Glomerular visceral epithelial cell (primary cell): ENCODE measurements around the gene TNKS2.
"Not testable (repeated sequence)": the region's sequence is repeated elsewhere in the genome, so short reads cannot be mapped to it uniquely, and the experiment has no call there.

Experiments used
- DNase-seq: peaks from one replicate; pipeline ENCODE4 v3.0.0-alpha.2; 2016; ENCODE audit errors: extremely low spot score

TNKS2 gene

DNA sequence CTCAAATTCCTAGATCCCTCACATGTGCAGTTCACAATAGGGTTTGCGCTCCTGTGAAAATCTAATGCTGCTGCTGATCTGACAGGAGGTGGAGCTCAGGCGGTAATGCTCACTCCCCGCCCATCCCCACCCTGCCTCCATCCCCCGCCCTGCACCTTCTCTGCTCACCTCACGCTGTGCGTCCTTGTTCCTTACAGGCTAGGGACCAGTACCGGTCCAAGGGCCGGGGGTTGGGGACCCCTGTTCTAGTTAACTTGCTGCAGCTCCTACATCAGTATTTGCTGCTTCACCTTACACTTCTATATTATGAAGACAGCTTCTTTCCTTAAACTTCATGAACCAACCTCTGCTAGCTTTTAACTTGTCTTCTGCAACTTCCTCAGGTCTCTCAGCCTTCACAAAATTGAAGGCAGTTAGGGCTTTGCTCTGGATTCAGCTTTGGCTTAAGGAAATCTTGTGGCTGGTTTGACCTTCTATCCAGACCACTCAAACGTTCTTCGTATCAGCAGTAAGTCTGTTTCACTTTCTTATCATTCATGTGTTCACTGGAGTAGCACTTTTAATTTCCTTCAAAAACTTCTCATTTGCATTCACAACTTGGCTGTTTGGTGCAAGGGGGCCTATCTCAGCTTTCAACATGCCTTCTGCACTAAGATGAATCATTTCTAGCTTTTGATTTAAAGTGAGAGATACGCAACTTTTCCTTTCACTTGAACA lies 1.7 kb upstream of the TNKS2 start:
- peak; percentile 22 for DNase-seq

DNA sequence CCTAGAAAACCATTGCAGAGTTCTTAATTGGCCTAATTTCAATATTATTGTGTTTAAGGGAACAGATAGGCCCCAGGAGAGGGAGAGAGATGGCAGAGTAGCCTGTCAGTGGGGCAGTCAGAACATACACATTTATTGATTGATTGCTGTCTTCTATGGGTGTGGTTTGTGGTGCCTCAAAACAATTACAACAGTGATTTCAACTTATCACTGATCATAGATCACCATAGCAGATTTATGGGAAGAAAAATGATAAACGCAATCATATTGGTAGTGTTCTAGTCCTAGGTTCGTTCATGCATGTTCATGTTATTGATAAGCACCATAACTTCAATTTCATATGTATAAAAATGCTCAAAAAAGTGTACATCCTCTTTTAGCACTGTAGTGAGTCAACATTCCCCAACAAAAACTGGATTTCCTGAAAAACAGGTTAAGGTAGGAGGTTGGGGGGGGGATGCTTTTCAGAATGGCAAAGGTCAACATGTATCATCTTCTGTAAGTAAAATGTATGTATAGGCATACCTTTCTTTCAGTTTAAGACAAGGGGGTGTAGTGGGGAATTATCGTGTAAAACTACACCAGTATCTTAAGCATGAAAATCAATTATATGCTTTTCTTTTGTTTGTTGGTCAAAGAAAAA lies 1.1 kb upstream of the TNKS2 start:
- DNase-seq, result no peak

DNA sequence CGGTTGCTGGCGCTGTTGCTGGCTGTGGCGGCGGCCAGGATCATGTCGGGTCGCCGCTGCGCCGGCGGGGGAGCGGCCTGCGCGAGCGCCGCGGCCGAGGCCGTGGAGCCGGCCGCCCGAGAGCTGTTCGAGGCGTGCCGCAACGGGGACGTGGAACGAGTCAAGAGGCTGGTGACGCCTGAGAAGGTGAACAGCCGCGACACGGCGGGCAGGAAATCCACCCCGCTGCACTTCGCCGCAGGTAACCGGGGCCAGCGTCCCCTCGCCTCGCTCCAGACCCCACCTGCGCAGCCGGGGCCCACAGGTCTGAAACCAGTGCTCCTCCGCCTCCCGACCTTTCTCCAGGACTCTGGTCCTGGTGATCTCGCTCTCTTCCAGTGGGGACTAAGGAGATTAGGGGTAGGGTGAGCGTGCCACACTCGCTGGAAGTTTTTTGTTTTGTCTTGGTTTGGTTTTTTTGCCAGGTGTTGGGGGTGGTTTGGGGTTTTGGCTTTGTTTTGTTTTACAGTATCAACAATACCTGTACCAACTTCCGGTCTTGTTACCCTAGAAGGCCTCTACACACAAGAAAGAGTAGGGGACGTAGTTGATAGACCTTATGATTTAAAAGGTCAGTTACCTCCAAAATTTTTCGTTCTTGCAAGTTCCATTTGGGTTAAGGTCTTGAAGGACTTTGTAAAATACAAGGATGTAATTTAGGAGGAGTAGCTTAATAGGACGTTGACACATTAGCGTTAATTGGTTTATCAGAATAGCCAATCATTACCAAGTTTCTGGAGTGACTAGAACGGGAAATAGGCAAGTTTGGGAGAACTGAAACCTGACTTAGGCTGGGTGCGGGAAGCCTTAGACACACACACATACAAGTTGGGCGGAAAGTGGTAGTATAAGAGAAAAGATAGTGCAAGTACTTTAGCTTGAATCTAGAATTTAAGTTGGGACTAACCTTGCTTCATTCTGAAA lies 704 bp downstream of the TNKS2 start:
- DNase-seq, result peak; percentile 45

DNA sequence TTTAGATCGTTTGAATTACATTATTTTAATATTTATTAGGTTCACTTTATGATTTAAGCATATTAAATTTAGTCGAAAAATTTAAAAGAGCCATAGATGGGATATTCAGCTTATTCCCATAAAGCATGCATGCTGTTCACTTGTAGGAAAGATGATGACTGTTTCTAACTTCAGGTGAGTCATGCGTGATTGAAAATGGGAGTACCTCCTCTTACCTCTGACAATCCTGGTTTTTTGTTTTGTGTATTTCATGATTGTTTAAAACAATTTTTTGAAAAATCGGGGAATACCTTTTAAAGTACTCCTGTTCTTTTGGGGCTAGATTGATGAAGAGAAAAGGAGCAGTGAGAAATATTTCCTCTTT lies 1.4 kb downstream of the TNKS2 start:
- peak; percentile 26 for DNase-seq

DNA sequence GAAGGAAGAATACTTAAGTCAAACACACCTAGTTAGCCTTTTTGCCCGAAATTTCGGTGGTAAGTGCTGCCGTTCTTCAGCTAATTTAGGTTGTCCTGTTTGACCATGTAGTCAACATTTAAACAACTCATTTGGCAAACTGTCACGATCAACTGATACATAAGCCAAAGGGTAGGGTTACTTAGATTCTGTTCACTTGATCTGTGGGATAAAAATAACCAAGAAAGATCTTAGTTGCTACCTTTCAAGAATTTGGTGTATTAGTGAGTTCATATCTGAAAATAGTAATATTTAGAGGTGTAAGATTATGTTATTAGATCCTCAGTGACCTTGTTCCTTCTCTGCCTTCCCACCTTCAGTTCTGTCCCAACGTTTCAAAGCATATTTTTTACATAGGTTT lies 2.0 kb downstream of the TNKS2 start:
- DNase-seq, result no peak

DNA sequence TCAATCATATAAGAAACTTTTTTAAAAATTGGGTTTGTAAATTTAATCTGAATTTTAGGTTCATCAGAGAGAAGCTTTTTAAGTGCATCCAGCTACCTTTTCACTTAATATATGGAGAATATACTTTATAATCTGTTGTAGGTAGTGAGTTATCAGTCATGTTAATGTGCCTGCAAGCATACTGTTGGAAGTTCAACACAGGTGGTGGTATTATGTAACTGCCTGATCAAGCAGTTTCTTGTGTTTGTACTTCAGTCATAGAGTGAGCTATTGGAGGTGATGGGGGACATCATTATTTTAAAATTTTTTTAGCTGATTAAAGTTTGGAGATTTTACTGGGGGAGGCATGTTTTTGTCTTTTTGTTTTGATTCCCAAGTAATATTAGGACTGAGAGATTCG lies 2.5 kb downstream of the TNKS2 start:
- DNase-seq, result no peak

DNA sequence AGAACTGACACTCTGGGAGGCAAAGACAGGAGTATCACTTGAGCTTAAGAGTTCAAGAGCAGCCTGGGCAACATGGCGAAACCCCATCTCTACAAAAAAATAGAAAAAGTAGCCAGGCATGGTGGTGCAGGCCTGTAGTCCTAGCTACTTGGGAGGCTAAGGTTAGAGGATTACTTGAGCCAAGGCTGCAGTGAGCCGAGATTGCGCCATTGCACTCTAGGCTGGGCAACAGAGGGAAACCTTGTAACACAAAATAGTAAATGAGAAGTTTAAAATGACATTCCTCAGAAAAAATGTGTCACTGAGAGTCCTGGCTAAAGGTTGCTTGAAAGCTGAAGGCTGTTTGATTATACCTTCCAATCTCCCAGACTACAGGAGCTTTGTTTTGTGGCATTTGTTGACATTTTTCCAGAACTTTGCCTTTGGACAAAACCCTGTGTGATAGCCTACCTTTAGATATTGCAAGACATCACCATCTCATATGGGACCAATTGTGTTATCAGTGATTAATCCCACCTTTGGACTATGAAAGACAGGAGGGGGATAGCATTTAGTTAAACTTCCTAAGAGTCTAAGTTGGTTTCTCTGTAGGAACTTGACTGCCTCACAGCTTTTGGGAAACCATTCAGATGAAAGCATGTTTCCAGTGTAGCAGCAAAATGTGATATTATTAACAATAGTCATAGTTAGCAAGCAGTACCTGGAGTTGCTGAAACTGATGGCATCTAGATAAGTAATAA lies 5.3 kb downstream of the TNKS2 start:
- DNase-seq, result no peak

DNA sequence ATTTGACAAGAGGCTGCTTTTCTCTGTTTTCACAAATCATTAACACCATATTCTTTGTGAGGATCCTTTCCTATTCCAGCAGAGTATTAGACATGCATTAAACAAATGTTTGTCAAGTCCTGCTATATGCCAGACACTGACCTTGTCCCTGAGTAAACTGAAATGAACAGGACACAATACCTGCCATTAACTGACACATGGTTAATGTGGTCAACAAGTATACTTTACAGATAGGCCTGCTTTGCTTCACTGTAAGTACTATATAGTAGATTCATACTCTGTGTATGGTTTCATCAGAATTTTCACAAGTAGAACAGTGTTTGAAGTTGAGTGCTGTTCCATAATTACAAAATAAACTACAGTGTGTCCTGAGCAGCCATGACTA lies 5.9 kb downstream of the TNKS2 start:
- DNase-seq, result no peak

DNA sequence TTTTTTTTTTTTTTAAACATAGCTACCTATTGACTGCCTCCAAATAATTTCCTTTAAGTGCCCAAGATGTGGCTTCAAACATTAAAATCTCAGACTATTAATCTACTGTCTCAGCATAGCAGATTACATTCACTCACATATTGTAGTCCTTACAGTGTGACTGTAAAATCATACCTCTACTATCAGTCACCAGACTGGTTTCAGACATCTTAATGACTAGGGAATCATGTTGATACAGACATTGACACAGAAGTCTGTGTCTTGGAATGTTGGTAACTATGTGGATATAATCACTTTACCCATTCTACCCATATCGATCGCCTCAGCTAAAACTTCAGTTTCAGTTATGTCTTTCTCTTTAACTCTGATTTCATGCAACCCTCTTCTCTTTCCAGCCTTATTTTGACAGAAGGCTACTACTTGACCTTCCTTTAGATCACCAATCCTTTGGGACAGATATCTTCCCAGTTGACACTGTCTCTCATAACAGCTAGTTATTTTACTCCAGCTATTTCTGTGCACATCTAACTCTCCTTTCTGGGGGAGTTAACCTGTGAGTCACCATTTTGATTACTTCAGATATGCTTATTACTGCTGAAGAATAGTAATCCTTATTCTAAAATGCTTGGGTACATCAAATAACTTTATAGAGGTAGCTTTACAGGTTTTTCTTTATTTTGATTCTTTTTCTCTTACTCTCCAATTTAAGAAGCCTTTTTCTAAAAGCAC lies 7.0 kb downstream of the TNKS2 start:
- no peak for DNase-seq

DNA sequence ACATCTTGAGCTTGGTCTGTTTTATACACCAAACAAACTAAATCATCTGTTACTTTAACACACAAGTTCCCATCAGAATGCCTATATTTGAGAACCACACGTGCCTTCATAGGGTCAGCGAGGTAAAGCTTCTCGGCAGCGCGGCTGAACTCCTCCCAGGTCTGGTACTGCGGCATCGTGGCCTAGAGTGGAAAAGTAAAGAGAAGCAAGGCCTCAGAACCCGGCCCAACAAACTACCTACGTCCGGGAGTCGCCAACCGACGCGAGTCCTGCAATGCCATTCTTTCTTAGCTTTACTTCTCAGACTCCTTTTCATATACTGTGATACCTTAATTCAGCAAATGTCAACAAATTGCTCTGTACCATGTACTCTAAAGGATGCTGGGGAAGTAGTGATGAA lies 9.0 kb downstream of the TNKS2 start:
- DNase-seq, result not testable (repeated sequence)

DNA sequence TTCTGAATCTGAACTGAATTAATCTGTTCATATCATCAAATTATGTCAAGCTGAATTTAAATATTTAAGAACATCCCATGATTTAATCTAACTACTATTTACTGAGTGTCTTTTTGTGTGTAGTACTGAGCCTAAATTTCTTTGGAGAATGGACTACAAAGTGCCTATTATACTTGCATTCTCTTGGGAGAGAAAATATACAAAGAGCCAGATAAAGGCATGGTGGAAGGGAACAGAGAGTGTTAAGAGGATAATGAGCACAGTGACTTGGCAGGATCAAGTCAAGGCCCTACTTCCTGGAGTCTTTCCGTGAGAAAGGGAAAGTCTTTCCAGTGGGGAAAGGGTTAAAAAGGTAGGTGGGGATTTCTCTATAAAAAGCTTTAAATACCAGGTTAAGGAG lies 15.0 kb downstream of the TNKS2 start:
- DNase-seq, result no peak

DNA sequence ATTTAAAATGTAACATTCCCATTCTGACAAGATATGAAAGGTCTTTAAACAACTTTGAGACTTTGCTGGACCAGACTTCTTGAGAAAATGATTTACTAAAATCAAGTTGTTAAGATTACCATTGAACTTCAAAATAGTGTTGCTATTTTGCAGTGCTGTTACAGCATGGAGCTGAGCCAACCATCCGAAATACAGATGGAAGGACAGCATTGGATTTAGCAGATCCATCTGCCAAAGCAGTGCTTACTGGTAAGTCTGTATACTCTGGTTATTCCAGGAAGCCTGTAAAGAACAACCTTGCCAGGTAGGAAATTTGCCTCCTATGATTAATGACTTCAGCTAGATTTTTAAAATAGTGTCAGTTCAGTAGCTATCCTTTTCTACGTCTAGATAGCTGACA lies 18.8 kb downstream of the TNKS2 start:
- DNase-seq, result no peak

DNA sequence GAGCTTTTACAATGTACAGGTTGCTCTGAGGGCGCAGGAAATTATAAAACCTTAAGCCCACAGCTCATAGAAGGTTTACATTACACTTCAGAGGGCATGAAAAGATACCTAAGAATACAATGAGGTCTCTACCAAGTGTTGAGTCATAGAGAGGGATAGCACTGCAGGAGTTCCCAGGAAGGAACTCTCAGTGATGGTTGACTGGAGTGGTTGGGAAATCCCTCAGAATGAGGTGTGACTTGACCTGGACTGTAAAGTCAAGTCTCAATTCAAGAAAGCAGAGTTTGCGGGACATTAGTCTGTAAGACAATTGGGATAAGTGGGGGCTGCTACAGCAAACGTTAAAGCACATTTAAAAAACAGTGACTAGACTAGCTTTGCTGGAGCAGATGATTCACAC lies 21.9 kb downstream of the TNKS2 start:
- DNase-seq, result peak; percentile 43

DNA sequence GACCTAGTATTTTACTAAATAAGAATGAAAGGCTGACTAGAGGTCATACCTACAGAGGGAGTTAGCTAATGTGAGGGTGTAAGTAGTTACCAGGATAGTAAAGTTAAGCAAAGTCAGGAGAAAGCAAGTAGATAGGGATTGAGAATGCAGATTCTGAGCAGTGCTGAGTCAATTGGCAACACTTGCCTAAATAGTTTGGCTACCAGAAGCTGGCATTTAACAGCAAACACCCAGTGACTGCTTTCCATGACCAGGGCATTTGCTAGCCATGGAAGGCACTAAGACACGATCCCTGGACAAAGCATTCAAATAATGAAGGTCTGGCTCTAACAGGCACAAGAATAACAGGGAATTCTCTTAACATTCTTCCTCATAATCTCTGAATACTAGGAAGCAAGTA lies 25.9 kb downstream of the TNKS2 start:
- DNase-seq, result no peak

DNA sequence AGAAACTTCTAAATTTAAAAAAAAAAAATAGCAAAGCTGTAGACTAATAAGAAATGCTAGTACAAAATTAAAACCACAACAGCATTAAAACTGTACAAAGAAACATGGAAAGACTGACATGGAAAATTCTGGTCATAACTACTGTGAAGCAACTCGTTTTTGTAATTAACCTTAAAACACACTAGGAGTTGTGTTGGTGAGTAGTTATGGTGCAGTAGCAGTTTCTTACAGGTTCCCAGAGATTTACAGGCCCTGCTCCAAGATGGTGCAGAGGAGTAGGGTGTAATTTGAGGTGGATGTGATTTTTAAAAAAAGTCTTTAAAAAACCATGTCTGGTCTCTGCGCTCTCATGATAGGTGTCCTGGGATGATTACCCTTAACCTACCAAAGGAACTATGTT lies 31.0 kb downstream of the TNKS2 start:
- no peak for DNase-seq

DNA sequence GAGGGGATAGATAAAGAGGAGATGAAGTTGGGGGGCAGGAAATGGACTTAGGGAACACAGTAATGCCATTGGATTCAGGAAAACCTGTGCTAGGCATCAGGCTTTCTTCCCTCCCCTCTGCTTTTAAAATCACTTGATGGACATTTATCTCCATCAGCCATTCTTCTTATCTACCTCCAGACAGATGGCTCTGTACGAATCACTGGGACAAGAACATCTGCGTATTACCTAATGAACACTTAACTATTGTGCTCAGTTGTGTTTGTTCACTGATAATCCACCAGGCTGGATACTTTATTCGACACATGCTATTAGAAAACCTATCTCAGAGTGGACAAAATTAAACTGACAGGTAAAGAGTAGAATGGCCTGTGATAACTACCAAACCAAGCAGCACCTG lies 40.0 kb downstream of the TNKS2 start:
- no peak for DNase-seq

DNA sequence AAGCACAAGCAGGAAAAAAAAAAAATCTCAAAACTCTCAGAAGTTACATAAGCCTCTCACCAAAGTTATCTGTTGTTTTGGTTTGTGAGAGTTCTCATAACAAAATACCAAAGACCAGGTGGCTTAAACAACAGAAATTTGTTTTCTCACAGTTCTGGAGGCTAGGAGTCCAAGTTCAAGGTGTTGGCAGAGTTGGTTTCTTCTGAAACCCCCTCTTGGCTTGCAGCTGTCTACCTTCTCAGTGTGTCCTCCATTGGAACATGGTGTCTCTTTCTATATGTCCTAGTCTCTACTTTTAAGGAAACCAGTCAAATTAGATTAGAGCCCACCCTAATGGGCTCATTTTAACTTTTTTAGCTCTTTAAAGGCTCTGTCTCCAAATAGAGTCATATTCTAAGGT lies 44.9 kb downstream of the TNKS2 start:
- no peak for DNase-seq

DNA sequence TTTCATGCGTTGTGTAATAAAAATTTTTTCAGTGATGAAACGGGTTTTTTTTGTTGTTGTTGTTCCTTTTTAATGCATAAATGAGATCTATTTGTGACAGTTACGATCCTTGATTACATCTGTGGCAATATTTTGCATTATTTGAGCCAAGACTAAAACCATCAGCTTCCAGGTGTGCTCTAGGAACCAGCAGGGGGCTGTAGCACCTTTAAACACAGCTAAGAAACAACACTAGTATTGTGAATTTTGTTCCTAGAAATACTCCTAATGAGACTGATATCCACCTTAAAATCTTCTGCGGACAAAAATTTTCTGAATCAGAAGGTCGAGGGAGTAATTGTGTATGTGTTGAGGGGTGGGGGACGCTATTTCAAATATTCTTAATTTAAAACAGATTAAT lies 58.4 kb downstream of the TNKS2 start:
- no peak for DNase-seq

DNA sequence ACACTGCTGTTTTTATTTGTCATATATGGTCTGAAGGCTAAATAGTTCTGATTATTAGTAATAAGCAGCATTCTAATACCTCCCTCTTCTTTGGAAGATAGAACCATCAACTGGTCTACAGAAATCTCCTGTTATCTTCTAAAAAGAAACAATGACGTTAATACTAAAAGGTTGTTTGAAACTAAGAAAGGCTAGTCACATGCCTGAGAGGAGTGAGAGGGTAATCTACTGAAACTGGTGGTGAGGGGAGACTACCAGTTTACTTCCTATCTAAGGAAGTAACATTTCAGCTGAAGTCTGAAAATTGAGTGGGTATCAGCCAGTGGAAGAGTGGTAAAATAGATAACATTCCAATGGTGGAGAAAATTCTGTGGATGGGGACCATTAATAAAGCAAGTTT lies 62.7 kb downstream of the TNKS2 start:
- DNase-seq, result no peak

DNA sequence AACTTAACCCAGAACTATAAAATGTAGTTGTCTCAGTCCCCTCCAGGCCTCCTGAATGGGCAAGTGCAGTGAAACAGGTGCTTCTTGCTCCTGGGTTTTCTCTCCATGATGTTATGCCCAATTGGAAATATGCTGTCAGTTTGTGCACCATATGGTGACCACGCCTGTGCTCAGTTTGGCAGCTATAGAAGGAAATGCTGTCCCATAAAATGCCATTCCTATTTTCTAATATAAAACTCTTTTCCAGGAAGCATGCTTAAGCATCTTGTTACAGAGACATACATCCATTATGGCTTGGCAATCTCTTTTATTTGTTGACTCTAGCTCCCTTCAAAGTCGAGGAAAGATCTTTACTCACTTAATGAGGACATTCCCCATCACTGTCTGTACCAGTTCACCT lies 65.9 kb downstream of the TNKS2 start:
- DNase-seq, result no peak

DNA sequence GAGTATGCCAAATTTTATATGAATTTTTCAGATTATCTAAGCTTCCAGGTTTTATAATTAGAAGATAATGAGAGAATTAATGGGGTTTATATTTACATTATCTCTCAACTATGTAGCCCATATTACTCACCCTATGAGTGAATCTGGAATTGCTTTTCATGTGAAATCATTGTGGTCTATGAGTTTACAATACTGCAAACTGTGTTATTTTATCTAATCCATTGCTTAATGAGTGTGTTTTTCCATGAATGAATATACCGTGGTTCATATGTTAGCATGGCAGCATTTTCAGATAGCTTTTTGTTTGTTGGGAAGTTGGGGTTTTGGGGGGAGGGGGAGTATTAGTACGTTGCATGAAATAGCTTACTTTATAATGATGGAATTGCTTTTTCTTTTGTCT lies 66.5 kb downstream of the TNKS2 start:
- no peak for DNase-seq
